Neutrophil (primary cell): ENCODE measurements around the gene RARG.

Experiments used
- H3K27ac ChIP-seq: fragments of 200-600 bp; sonication (generic); 2 replicates; pipeline ENCODE4 v1.5.1; 2016; ENCODE audit warnings: mild to moderate bottlenecking, moderate library complexity
- H3K27me3 ChIP-seq: fragments of 200-600 bp; sonication (generic); 2 replicates; pipeline ENCODE4 v1.6.0; 2016; ENCODE audit warnings: mild to moderate bottlenecking
- H3K36me3 ChIP-seq: fragments of 200-600 bp; sonication (generic); 2 replicates; pipeline ENCODE4 v1.5.1; 2017
- H3K4me1 ChIP-seq, 2 experiments: fragments of 200-600 bp in 1 of 2; sonication (generic) in 1 of 2; 1 replicate in 1 of 2; 2 replicates in 1 of 2; pipeline versions ENCODE4 v1.5.1 to v1.6.1; 2013 to 2016; ENCODE audit warnings: low read depth in 1 of 2, low read length in 1 of 2, mild to moderate bottlenecking in 1 of 2, moderate library complexity in 1 of 2; ENCODE audit not compliant: control insufficient read depth in 1 of 2, insufficient read depth in 1 of 2
- H3K4me3 ChIP-seq, 2 experiments: fragments of 200-600 bp in 1 of 2; sonication (generic) in 1 of 2; 1 replicate in 1 of 2; 2 replicates in 1 of 2; pipeline ENCODE4 v1.5.1; 2013 to 2016; ENCODE audit warnings: low read depth in 1 of 2, low read length in 1 of 2, mild to moderate bottlenecking in 1 of 2, moderate library complexity in 1 of 2
- H3K9me3 ChIP-seq: fragments of 200-600 bp; sonication (generic); 2 replicates; pipeline ENCODE4 v1.5.1; 2016
- TF ChIP-seq, protein P1 (sequence below): fragments of 200-600 bp; sonication (generic); IDR thresholded peaks from 2 replicates; pipeline ENCODE4 v1.5.1; 2016; ENCODE audit warnings: antibody characterized with exemption

Gene RARG

DNA sequence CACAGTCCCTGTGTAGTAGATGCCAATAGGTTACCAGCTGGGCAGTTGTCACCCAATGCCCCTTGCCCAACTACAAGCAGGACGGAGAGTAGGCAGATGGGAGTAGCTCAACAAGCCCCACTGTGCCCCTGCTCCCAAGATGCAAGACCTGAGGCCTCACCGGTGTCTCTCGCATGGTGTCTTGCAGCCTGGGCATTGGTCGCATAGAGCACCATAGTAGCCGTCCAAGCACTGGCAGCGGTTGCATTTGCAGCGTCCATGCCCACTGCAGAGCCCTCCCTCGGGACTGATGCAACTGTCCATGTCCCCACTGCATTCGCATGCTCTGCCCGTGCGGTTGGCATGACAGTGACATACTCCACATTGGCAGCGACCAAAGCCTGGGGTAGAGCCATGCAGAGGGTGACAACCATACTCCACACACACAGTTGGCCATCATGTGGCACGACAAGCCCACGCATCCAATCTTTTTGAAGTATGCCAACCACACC lies 39.4 kb downstream of the RARG start:
- Histone ChIP-seq H3K27me3 (peaks cover 25% of the 10 kb centered on the region), H3K27ac (no peak overlapping the region), H3K4me1 (peaks cover 1 to 4% of the 10 kb centered on the region in 2 experiments), H3K9me3 (no peaks in the 10 kb centered on the region), H3K4me3 (no peak overlapping the region), H3K36me3 (peaks cover 47% of the 10 kb centered on the region)
- TF ChIP-seq, protein P1, sequence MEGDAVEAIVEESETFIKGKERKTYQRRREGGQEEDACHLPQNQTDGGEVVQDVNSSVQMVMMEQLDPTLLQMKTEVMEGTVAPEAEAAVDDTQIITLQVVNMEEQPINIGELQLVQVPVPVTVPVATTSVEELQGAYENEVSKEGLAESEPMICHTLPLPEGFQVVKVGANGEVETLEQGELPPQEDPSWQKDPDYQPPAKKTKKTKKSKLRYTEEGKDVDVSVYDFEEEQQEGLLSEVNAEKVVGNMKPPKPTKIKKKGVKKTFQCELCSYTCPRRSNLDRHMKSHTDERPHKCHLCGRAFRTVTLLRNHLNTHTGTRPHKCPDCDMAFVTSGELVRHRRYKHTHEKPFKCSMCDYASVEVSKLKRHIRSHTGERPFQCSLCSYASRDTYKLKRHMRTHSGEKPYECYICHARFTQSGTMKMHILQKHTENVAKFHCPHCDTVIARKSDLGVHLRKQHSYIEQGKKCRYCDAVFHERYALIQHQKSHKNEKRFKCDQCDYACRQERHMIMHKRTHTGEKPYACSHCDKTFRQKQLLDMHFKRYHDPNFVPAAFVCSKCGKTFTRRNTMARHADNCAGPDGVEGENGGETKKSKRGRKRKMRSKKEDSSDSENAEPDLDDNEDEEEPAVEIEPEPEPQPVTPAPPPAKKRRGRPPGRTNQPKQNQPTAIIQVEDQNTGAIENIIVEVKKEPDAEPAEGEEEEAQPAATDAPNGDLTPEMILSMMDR = no peak

DNA sequence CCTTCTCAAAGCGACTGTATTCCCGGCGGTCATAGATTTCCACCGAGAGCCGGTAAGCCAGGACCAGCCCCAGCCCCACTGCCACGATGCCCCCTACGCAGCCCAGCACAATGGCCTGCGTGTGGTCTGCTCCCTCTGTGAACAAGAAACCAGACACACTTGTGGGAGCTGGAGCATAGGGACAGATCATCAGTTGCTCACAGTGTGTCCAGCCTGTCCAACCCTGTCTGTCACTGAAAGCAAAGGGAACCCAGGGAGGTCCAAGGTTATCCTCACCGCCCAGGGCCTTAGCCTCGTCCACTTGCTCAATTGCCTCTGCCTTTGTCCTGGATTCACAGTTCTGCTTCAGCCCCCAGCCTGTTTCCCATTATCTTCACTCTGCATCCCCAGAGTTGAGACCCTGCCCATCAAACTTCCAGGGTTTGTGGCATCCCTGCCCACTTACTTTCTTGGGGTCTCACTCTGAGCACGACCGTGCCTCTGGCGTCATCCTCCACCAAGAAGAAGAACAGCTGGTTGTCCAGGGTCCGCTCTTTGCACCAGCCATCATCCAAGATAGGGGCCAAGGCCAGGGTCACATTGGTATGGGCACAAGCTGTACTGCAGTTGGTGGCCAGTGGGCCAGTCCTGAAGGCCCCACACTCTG lies 40.0 kb downstream of the RARG start:
- H3K4me1 ChIP-seq = no peaks in the 10 kb centered on the region
- H3K36me3 ChIP-seq = peaks cover 52% of the 10 kb centered on the region
- H3K27me3 ChIP-seq = peaks cover 19% of the 10 kb centered on the region
- no peaks in the 10 kb centered on the region for H3K9me3 ChIP-seq
- H3K27ac ChIP-seq = no peak overlapping the region
- no peak overlapping the region for H3K4me3 ChIP-seq
- TF ChIP-seq, protein P1 = no peak

DNA sequence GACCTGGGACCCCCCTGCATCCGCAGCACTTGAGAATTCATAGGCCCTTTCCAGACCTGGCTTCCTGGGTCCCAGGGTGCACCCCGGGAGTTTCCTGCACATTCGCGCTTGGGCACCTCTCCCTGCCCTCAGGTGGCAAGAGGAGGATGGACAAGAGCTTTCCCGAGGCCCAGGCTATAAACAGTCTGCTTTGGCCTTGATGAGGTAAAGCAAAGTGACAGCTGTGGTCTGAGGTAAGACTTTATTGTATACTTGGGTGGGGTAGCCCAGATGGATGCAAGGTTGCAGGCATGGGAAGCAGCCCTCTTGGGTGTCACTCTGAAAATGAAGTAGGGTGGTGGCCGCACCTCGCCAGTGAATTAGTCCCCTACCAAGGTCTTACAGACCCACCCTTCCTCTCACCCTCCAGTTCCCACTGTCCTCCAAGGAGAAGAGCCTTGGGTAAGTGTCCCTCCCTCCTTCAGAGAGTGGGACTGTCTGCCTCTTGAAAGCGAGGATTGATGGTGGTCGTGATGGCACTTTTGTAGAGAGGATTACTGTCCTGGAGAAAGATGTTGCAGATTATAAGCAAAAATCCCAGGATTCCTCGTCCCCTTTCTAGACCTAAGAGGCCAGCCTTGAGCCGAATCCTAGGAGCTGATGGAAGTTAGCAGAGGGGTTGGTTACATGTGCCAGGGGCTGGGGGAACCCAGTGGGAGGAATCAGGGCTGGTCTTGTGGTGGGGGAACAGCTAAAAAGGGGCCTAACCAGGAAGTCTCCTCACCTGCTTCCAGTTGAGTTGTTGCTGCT lies 40.7 kb downstream of the RARG start:
- no peak overlapping the region for H3K4me3 ChIP-seq
- no peaks in the 10 kb centered on the region for H3K4me1 ChIP-seq
- TF ChIP-seq, protein P1 = no peak
- H3K36me3 ChIP-seq = peaks cover 60% of the 10 kb centered on the region
- no peaks in the 10 kb centered on the region for H3K9me3 ChIP-seq
- no peak overlapping the region for H3K27ac ChIP-seq
- peaks cover 12% of the 10 kb centered on the region for H3K27me3 ChIP-seq

DNA sequence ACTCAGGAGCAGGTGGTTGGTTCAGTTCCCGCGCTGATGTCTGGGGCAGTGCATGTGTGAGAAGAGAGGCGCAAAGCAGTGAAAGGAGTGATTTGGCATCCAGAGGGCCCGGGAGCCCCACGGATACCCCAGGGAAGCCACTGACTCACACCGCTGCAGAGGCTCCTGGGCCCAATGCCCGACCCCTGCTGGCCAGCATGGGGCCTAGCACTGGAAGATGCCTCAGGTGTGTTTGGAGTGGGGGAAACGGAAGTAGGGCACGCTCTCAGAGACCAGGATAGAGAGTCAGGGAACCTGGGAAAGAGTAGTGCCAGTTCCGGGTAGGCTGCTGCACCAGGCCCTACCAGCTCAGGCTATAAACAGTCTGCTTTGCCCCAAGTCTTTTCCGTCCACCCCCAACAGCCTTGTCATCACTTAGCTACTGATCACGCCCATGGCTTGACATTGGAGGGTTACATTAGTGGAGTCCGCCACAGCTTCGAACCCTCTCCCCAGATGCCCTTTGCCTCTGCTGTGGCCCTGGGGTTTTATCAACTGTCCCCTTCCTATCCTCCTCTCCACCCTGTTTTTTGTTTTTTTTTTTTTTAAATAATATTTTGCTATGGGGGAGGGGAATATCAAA lies 41.8 kb downstream of the RARG start:
- TF ChIP-seq, protein P1 = no peak
- Histone ChIP-seq H3K9me3 (no peaks in the 10 kb centered on the region), H3K27ac (no peak overlapping the region), H3K36me3 (peaks cover 70% of the 10 kb centered on the region), H3K4me3 (no peak overlapping the region), H3K27me3 (peaks cover 9% of the 10 kb centered on the region), H3K4me1 (no peaks in the 10 kb centered on the region)

DNA sequence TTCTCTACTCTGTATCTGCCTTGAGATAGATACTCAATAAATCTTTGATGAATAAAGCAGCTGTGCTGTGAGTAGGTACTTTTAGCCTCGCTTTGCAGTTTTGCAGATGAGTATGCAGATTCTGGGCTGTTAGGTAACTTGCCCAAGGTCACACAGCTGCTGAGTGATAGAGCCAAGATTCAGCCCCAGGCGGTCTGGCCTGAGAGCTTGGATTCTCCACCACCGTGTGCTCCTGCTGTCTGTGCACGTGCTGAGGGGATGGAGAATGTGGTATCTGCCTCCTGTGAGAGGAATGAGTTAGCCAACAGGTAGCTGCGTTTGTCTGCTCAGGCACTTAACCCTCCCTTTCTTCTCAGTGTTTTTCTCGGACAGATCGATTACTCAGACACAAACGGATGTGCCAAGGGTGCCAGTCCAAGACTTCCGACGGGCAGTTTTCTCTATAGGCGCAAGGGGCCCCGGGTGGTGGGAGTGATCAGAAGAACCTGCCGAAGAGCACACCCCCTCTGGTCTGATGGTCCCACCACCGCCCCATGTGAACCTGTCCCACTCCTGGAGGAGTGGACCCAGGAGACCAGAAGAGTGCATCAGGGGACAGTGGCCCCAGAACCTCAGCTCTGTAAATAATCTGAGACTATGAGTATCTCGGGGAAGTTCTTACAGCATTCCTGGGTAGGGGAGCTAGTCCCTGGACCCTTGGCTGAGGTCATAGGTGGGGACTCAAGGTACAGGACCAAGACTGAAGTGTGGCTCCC lies 44.7 kb downstream of the RARG start:
- H3K9me3 ChIP-seq = no peaks in the 10 kb centered on the region
- peaks cover 78% of the 10 kb centered on the region for H3K36me3 ChIP-seq
- TF ChIP-seq, protein P1 = no peak
- no peaks in the 10 kb centered on the region for H3K27me3 ChIP-seq
- peaks cover 9 to 10% of the 10 kb centered on the region in 2 experiments for H3K4me1 ChIP-seq
- no peak overlapping the region for H3K27ac ChIP-seq
- no peak overlapping the region for H3K4me3 ChIP-seq
